Measurements from ENCODE around the gene PFDN2.

The PFDN2 gene

DNA sequence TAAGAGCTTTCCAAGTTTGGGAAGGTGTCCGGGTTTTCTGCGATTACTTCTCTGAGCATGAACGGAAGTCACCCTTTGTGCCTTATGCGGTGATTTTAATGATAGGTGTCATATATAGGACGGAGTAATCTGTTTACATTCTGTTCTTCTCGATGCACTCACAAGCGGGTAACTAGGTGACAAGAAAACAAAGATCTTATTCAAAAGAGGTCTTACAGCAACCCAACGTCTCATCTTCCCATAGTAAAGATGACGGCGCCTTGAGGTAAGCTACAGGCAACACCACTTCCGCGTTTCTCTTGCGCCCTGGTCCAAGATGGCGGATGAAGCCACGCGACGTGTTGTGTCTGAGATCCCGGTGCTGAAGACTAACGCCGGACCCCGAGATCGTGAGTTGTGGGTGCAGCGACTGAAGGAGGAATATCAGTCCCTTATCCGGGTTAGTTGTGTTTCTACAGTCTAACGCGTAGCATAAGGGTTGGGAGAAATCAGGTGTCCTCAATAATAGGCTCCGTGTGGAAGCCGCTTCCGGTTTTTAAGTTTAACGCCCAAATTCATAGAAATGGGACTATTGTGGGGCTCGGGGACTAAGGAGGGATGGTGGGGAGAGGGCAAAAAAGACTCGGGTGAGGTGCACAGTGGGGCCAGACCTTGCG is 36.0 kb upstream of the PFDN2 start, which contains the start of gene UFC1 (continued):
- no peak for TF ChIP-seq ZNF423 (tag by site-specific recombination; IDR thresholded peaks at IDR 0.05)
- TF ChIP-seq, protein P1, sequence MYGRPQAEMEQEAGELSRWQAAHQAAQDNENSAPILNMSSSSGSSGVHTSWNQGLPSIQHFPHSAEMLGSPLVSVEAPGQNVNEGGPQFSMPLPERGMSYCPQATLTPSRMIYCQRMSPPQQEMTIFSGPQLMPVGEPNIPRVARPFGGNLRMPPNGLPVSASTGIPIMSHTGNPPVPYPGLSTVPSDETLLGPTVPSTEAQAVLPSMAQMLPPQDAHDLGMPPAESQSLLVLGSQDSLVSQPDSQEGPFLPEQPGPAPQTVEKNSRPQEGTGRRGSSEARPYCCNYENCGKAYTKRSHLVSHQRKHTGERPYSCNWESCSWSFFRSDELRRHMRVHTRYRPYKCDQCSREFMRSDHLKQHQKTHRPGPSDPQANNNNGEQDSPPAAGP (tag by site-specific recombination; IDR thresholded peaks at IDR 0.05): 0 out of 2 replicates have a peak, but pooled peaks have one; percentile 86
- no peak for TF ChIP-seq ZNF658 (tag by site-specific recombination; IDR thresholded peaks at IDR 0.05)
- TF ChIP-seq, protein P2, sequence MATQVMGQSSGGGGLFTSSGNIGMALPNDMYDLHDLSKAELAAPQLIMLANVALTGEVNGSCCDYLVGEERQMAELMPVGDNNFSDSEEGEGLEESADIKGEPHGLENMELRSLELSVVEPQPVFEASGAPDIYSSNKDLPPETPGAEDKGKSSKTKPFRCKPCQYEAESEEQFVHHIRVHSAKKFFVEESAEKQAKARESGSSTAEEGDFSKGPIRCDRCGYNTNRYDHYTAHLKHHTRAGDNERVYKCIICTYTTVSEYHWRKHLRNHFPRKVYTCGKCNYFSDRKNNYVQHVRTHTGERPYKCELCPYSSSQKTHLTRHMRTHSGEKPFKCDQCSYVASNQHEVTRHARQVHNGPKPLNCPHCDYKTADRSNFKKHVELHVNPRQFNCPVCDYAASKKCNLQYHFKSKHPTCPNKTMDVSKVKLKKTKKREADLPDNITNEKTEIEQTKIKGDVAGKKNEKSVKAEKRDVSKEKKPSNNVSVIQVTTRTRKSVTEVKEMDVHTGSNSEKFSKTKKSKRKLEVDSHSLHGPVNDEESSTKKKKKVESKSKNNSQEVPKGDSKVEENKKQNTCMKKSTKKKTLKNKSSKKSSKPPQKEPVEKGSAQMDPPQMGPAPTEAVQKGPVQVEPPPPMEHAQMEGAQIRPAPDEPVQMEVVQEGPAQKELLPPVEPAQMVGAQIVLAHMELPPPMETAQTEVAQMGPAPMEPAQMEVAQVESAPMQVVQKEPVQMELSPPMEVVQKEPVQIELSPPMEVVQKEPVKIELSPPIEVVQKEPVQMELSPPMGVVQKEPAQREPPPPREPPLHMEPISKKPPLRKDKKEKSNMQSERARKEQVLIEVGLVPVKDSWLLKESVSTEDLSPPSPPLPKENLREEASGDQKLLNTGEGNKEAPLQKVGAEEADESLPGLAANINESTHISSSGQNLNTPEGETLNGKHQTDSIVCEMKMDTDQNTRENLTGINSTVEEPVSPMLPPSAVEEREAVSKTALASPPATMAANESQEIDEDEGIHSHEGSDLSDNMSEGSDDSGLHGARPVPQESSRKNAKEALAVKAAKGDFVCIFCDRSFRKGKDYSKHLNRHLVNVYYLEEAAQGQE (tag by site-specific recombination; IDR thresholded peaks at IDR 0.05): peak; percentile 56
- peak; percentile 86 for TF ChIP-seq ZNF629 (tag by site-specific recombination; IDR thresholded peaks at IDR 0.05)
- peak; percentile 98 for TF ChIP-seq ZNF2 (tag by site-specific recombination; IDR thresholded peaks at IDR 0.05)
- no peak for TF ChIP-seq PRDM1 (tag by site-specific recombination; IDR thresholded peaks at IDR 0.05)
- TF ChIP-seq ZNF132 (tag by site-specific recombination; IDR thresholded peaks at IDR 0.05; ENCODE audit: borderline replicate concordance): no peak
- TF ChIP-seq REPIN1 (tag by site-specific recombination; IDR thresholded peaks at IDR 0.05; ENCODE audit: low read depth): no peak; the same call in 1 of the 2 replicates
- TF ChIP-seq ZNF214 (tag by site-specific recombination; IDR thresholded peaks at IDR 0.05; ENCODE audit: borderline replicate concordance): no peak
- TF ChIP-seq SALL2 (tag by site-specific recombination; IDR thresholded peaks at IDR 0.05; ENCODE audit: borderline replicate concordance): no peak
- no peak for TF ChIP-seq ZNF585B (tag by site-specific recombination; IDR thresholded peaks at IDR 0.05)
- no peak for TF ChIP-seq ZNF785 (tag by site-specific recombination; IDR thresholded peaks at IDR 0.05)
- TF ChIP-seq ZNF623 (tag by site-specific recombination; IDR thresholded peaks at IDR 0.05): peak; percentile 36
- TF ChIP-seq ZNF335 (tag by site-specific recombination; conservative IDR thresholded peaks at IDR 0.05): peak; percentile 94
- TF ChIP-seq, protein P3, sequence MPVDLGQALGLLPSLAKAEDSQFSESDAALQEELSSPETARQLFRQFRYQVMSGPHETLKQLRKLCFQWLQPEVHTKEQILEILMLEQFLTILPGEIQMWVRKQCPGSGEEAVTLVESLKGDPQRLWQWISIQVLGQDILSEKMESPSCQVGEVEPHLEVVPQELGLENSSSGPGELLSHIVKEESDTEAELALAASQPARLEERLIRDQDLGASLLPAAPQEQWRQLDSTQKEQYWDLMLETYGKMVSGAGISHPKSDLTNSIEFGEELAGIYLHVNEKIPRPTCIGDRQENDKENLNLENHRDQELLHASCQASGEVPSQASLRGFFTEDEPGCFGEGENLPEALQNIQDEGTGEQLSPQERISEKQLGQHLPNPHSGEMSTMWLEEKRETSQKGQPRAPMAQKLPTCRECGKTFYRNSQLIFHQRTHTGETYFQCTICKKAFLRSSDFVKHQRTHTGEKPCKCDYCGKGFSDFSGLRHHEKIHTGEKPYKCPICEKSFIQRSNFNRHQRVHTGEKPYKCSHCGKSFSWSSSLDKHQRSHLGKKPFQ (tag by site-specific recombination; IDR thresholded peaks at IDR 0.05): 0 out of 2 replicates have a peak, but pooled peaks have one; percentile 40
- TF ChIP-seq ZBTB21 (tag by site-specific recombination; IDR thresholded peaks at IDR 0.05): peak; percentile 72; the same call in 1 of the 2 replicates
- TF ChIP-seq ZNF654 (tag by site-specific recombination; IDR thresholded peaks at IDR 0.05; ENCODE audit: low read depth): no peak
- no peak for TF ChIP-seq ZNF677 (tag by site-specific recombination; IDR thresholded peaks at IDR 0.05)
- TF ChIP-seq, protein P4, sequence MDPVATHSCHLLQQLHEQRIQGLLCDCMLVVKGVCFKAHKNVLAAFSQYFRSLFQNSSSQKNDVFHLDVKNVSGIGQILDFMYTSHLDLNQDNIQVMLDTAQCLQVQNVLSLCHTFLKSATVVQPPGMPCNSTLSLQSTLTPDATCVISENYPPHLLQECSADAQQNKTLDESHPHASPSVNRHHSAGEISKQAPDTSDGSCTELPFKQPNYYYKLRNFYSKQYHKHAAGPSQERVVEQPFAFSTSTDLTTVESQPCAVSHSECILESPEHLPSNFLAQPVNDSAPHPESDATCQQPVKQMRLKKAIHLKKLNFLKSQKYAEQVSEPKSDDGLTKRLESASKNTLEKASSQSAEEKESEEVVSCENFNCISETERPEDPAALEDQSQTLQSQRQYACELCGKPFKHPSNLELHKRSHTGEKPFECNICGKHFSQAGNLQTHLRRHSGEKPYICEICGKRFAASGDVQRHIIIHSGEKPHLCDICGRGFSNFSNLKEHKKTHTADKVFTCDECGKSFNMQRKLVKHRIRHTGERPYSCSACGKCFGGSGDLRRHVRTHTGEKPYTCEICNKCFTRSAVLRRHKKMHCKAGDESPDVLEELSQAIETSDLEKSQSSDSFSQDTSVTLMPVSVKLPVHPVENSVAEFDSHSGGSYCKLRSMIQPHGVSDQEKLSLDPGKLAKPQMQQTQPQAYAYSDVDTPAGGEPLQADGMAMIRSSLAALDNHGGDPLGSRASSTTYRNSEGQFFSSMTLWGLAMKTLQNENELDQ (tag by site-specific recombination; IDR thresholded peaks at IDR 0.05; ENCODE audit: low read depth): no peak
- TF ChIP-seq ZNF10 (tag by site-specific recombination; IDR thresholded peaks at IDR 0.05): peak; percentile 13; the same call in 1 of the 2 replicates
- TF ChIP-seq, protein P5, sequence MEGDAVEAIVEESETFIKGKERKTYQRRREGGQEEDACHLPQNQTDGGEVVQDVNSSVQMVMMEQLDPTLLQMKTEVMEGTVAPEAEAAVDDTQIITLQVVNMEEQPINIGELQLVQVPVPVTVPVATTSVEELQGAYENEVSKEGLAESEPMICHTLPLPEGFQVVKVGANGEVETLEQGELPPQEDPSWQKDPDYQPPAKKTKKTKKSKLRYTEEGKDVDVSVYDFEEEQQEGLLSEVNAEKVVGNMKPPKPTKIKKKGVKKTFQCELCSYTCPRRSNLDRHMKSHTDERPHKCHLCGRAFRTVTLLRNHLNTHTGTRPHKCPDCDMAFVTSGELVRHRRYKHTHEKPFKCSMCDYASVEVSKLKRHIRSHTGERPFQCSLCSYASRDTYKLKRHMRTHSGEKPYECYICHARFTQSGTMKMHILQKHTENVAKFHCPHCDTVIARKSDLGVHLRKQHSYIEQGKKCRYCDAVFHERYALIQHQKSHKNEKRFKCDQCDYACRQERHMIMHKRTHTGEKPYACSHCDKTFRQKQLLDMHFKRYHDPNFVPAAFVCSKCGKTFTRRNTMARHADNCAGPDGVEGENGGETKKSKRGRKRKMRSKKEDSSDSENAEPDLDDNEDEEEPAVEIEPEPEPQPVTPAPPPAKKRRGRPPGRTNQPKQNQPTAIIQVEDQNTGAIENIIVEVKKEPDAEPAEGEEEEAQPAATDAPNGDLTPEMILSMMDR (tag by site-specific recombination; IDR thresholded peaks at IDR 0.05): no peak
- no peak for TF ChIP-seq ZNF549 (tag by site-specific recombination; IDR thresholded peaks at IDR 0.05)
- peak; percentile 85; the same call in 1 of the 2 replicates for TF ChIP-seq ZEB2 (tag by site-specific recombination; IDR thresholded peaks at IDR 0.05)
- TF ChIP-seq ZBTB17 (tag by site-specific recombination; IDR thresholded peaks at IDR 0.05): peak; percentile 94
- TF ChIP-seq, protein P6, sequence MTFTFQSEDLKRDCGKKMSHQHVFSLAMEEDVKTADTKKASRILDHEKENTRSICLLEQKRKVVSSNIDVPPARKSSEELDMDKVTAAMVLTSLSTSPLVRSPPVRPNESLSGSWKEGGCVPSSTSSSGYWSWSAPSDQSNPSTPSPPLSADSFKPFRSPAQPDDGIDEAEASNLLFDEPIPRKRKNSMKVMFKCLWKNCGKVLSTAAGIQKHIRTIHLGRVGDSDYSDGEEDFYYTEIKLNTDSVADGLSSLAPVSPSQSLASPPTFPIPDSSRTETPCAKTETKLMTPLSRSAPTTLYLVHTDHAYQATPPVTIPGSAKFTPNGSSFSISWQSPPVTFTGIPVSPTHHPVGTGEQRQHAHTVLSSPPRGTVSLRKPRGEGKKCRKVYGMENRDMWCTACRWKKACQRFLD (tag by site-specific recombination; IDR thresholded peaks at IDR 0.05): no peak
- no peak for TF ChIP-seq ZNF670 (tag by site-specific recombination; IDR thresholded peaks at IDR 0.05; ENCODE audit: low read depth)
- peak; percentile 31; the same call in 1 of the 2 replicates for TF ChIP-seq ZNF341 (tag by site-specific recombination; IDR thresholded peaks at IDR 0.05; ENCODE audit: low read depth)
- TF ChIP-seq RBAK (tag by site-specific recombination; IDR thresholded peaks at IDR 0.05): no peak

All from HEK293 (cell line).